ENCODE measurements around the gene TOGARAM1.

Gene TOGARAM1

GRCh38 chr14:44944107-44944506 lies 17.9 kb upstream of the TOGARAM1 start:
- Histone ChIP-seq H3K79me2 (ENCODE audit: insufficient read depth, low read length) (peaks cover 16% of the 10 kb centered on the region; the same call in 1 of the 2 replicates), H3K4me3 (ENCODE audit: insufficient read depth, low read length, poor library complexity, severe bottlenecking) (no peak overlapping the region), H3K27me3 (ENCODE audit: low read length) (no peaks in the 10 kb centered on the region), H3K9me2 (replicated peaks; ENCODE audit: insufficient read depth, low read length) (no peaks in the 10 kb centered on the region), H3K36me3 (ENCODE audit: low read length) (peaks cover 23% of the 10 kb centered on the region; the same call in 1 of the 2 replicates), H4K20me1 (ENCODE audit: low read depth, low read length) (no peaks in the 10 kb centered on the region), H3K4me2 (ENCODE audit: low read depth, low read length, poor library complexity, severe bottlenecking) (no peak overlapping the region), H3F3A (ENCODE audit: insufficient read depth) (no peaks in the 10 kb centered on the region), H3K9me3 (ENCODE audit: insufficient read depth, low read length) (no peaks in the 10 kb centered on the region), H3K9ac (ENCODE audit: low read length) (no peak overlapping the region), H2AFZ (ENCODE audit: low read depth, low read length, severe bottlenecking) (no peak overlapping the region), H3K27ac (ENCODE audit: low read depth, low read length) (no peak overlapping the region)
- TF ChIP-seq CTCF (IDR thresholded peaks at IDR 0.05; ENCODE audit: insufficient read depth, low read length, poor library complexity, severe bottlenecking) (no peak), EZH2phosphoT487 (conservative IDR thresholded peaks at IDR 0.05; ENCODE audit: low read length) (no peak)

GRCh38 chr14:44945264-44945663 lies 16.7 kb upstream of the TOGARAM1 start:
- no peak overlapping the region for H3K4me2 ChIP-seq (ENCODE audit: low read depth, low read length, poor library complexity, severe bottlenecking)
- no peak overlapping the region for H2AFZ ChIP-seq (ENCODE audit: low read depth, low read length, severe bottlenecking)
- H3K27me3 ChIP-seq (ENCODE audit: low read length), result no peaks in the 10 kb centered on the region
- peaks cover 21% of the 10 kb centered on the region for H3K79me2 ChIP-seq (ENCODE audit: insufficient read depth, low read length)
- no peaks in the 10 kb centered on the region for H4K20me1 ChIP-seq (ENCODE audit: low read depth, low read length)
- H3K27ac ChIP-seq (ENCODE audit: low read depth, low read length), result no peak overlapping the region
- H3K36me3 ChIP-seq (ENCODE audit: low read length), result peaks cover 23% of the 10 kb centered on the region; the same call in 1 of the 2 replicates
- TF ChIP-seq CTCF (IDR thresholded peaks at IDR 0.05; ENCODE audit: insufficient read depth, low read length, poor library complexity, severe bottlenecking) (no peak), EZH2phosphoT487 (conservative IDR thresholded peaks at IDR 0.05; ENCODE audit: low read length) (no peak)
- H3K4me3 ChIP-seq (ENCODE audit: insufficient read depth, low read length, poor library complexity, severe bottlenecking), result no peak overlapping the region
- H3K9me2 ChIP-seq (replicated peaks; ENCODE audit: insufficient read depth, low read length), result no peaks in the 10 kb centered on the region
- no peak overlapping the region for H3K9ac ChIP-seq (ENCODE audit: low read length)
- no peaks in the 10 kb centered on the region for H3K9me3 ChIP-seq (ENCODE audit: insufficient read depth, low read length)
- no peaks in the 10 kb centered on the region for H3F3A ChIP-seq (ENCODE audit: insufficient read depth)

GRCh38 chr14:44951051-44951450 lies 10.9 kb upstream of the TOGARAM1 start:
- H3K79me2 ChIP-seq (ENCODE audit: insufficient read depth, low read length), result peaks cover 52% of the 10 kb centered on the region
- no peaks in the 10 kb centered on the region for H4K20me1 ChIP-seq (ENCODE audit: low read depth, low read length)
- H3K9me2 ChIP-seq (replicated peaks; ENCODE audit: insufficient read depth, low read length), result no peaks in the 10 kb centered on the region
- H3K9me3 ChIP-seq (ENCODE audit: insufficient read depth, low read length), result no peaks in the 10 kb centered on the region
- no peak overlapping the region for H3K27ac ChIP-seq (ENCODE audit: low read depth, low read length)
- peaks cover 8% of the 10 kb centered on the region; the same call in 1 of the 2 replicates for H3K36me3 ChIP-seq (ENCODE audit: low read length)
- H3K4me2 ChIP-seq (ENCODE audit: low read depth, low read length, poor library complexity, severe bottlenecking), result no peak overlapping the region
- no peak overlapping the region for H2AFZ ChIP-seq (ENCODE audit: low read depth, low read length, severe bottlenecking)
- H3F3A ChIP-seq (ENCODE audit: insufficient read depth), result 0 out of 2 replicates have a peak, but pooled peaks cover 2% of the 10 kb centered on the region
- H3K4me3 ChIP-seq (ENCODE audit: insufficient read depth, low read length, poor library complexity, severe bottlenecking), result no peak overlapping the region
- TF ChIP-seq CTCF (IDR thresholded peaks at IDR 0.05; ENCODE audit: insufficient read depth, low read length, poor library complexity, severe bottlenecking) (no peak), EZH2phosphoT487 (conservative IDR thresholded peaks at IDR 0.05; ENCODE audit: low read length) (no peak)
- H3K27me3 ChIP-seq (ENCODE audit: low read length), result no peaks in the 10 kb centered on the region
- no peak overlapping the region for H3K9ac ChIP-seq (ENCODE audit: low read length)
